Upper lobe of left lung (tissue), 6 donors: ENCODE measurements around the gene SLC29A3. TPM values are rescaled to one million over a fixed set of nuclear protein-coding genes. Genes with fewer than 3 reads are reported as not detected.

Experiments
- ATAC-seq, 2 donors: fragments of 200-7000 bp; cut with Tn5 transposase; one replicate each; pipeline ENCODE4 v1.9.1; 2022; ENCODE audit warnings: mild to moderate bottlenecking in 2 of 2, moderate library complexity in 2 of 2; ENCODE audit not compliant: low FRiP score in 2 of 2
- DNase-seq, 2 donors: peaks; one replicate each; pipeline ENCODE4 v3.0.0-alpha.2; 2019 to 2020
- H3K27ac ChIP-seq, 4 donors: fragments of 200-600 bp; sonication (generic); one replicate each; pipeline ENCODE4 v1.5.1; 2016 to 2019
- H3K27me3 ChIP-seq, 4 donors: fragments of 200-600 bp; sonication (generic); one replicate each; pipeline ENCODE4 v1.5.1; 2017 to 2019
- H3K36me3 ChIP-seq, 4 donors: fragments of 200-600 bp; sonication (generic); one replicate each; pipeline ENCODE4 v1.5.1; 2016 to 2019
- H3K4me1 ChIP-seq, 4 donors: fragments of 200-600 bp; sonication (generic); one replicate each; pipeline ENCODE4 v1.5.1; 2018 to 2019
- H3K4me3 ChIP-seq, 4 donors: fragments of 200-600 bp; sonication (generic); one replicate each; pipeline ENCODE4 v1.5.1; 2017 to 2019; ENCODE audit warnings: mild to moderate bottlenecking in 2 of 4, moderate library complexity in 1 of 4
- H3K9me3 ChIP-seq, 4 donors: fragments of 200-600 bp; sonication (generic); one replicate each; pipeline ENCODE4 v1.5.1; 2018 to 2019
- CTCF ChIP-seq, 6 experiments: fragments of 450-650 bp in 4 of 6; fragments of 200-600 bp in 2 of 6; sonication (generic) in 2 of 6; IDR thresholded peaks; one replicate each; pipeline ENCODE4 v1.5.1; 2016 to 2019; ENCODE audit warnings: antibody characterized with exemption in 6 of 6
- EP300 ChIP-seq, 4 donors: sonication (generic); formaldehyde crosslinking; IDR thresholded peaks; one replicate each; pipeline ENCODE4 v1.5.1; 2017; ENCODE audit warnings: antibody characterized with exemption in 4 of 4, control low read depth in 2 of 4
- POLR2A ChIP-seq, 4 donors: fragments of 450-650 bp; IDR thresholded peaks; one replicate each; pipeline ENCODE4 v1.5.1; 2016 to 2017; ENCODE audit warnings: antibody characterized with exemption in 4 of 4, mild to moderate bottlenecking in 2 of 4
- POLR2AphosphoS5 ChIP-seq, 2 donors: sonication (generic); formaldehyde crosslinking; IDR thresholded peaks; one replicate each; pipeline ENCODE4 v1.5.1; 2017; ENCODE audit warnings: antibody characterized with exemption in 2 of 2
- WGBS, 2 donors: methylation state at CpG; one replicate each; pipeline ENCODE4 v1.1.5; 2017 to 2018; 5-methylcytosine and 5-hydroxymethylcytosine counted together
- total RNA-seq, 6 donors: library from RNA; depleted of rRNA in 4 of 6; stranded (reverse); fragments of >200 nt in 4 of 6; gene quantifications; one replicate each; pipeline versions ENCODE4 v1.1.0 to v1.2.1, GENCODE V29; 2016 to 2021
- donor health status: DM: no; HTN: no; CAD: no; lungs with moderate emphysema.
- donor health status: DM: no; HTN: yes; CAD: no; lungs with severe emphysema.

The SLC29A3 gene
- total RNA-seq, 6 donors from 2014 or later = 6.7 to 17.0 (median 9.2) TPM

GRCh38 chr10:71399946-71400345 lies 80.9 kb downstream of the SLC29A3 start:
- ATAC-seq = no peak
- Histone ChIP-seq H3K27me3 (peaks cover 0 to 32% (median 16%) of the 10 kb centered on the region in 4 donors), H3K9me3 (no peaks in the 10 kb centered on the region), H3K27ac (no peak overlapping the region), H3K4me3 (no peak overlapping the region), H3K36me3 (no peaks in the 10 kb centered on the region), H3K4me1 (peaks cover 14 to 25% (median 16%) of the 10 kb centered on the region in 4 donors)
- 70 to 74% methylated on average over 3 to 5 of the region's 5 CpGs for WGBS, 2 donors
- no peak for TF ChIP-seq POLR2A (IDR thresholded peaks at IDR 0.05)
- no peak for TF ChIP-seq POLR2AphosphoS5 (IDR thresholded peaks at IDR 0.05)
- no peak for TF ChIP-seq CTCF (IDR thresholded peaks at IDR 0.05)
- TF ChIP-seq EP300 (IDR thresholded peaks at IDR 0.05) = no peak
- DNase-seq = no peak

GRCh38 chr10:71401056-71401455 lies 82.0 kb downstream of the SLC29A3 start:
- ATAC-seq = no peak
- Histone ChIP-seq H3K27ac (no peak overlapping the region), H3K9me3 (no peaks in the 10 kb centered on the region), H3K27me3 (peaks cover 0 to 31% (median 15%) of the 10 kb centered on the region in 4 donors), H3K4me1 (peaks cover 14 to 23% (median 16%) of the 10 kb centered on the region in 4 donors), H3K36me3 (no peaks in the 10 kb centered on the region), H3K4me3 (no peak overlapping the region)
- peak in 1 of 2 donors; percentile 6 for DNase-seq
- TF ChIP-seq CTCF (IDR thresholded peaks at IDR 0.05) (no peak), POLR2AphosphoS5 (IDR thresholded peaks at IDR 0.05) (no peak), POLR2A (IDR thresholded peaks at IDR 0.05) (no peak), EP300 (IDR thresholded peaks at IDR 0.05) (no peak)
- 79 to 92% methylated on average over 7 of the region's 7 CpGs for WGBS, 2 donors

- TF ChIP-seq POLR2A (IDR thresholded peaks at IDR 0.05) (no peak), EP300 (IDR thresholded peaks at IDR 0.05) (no peak), CTCF (IDR thresholded peaks at IDR 0.05) (no peak), POLR2AphosphoS5 (IDR thresholded peaks at IDR 0.05) (no peak)
- H3K4me3 ChIP-seq = no peak overlapping the region
- WGBS, 2 donors = 88 to 96% methylated on average over 7 of the region's 7 CpGs
- no peak for DNase-seq
- H3K36me3 ChIP-seq = no peaks in the 10 kb centered on the region
- peaks cover 0 to 22% (median 11%) of the 10 kb centered on the region in 4 donors for H3K27me3 ChIP-seq
- ATAC-seq = no peak
- H3K9me3 ChIP-seq = no peaks in the 10 kb centered on the region
- peaks cover 10 to 15% (median 12%) of the 10 kb centered on the region in 4 donors for H3K4me1 ChIP-seq
- no peak overlapping the region for H3K27ac ChIP-seq
Observed at GRCh38 chr10:71402005-71402404, 82.9 kb downstream of the SLC29A3 start.

GRCh38 chr10:71404503-71405295 lies 85.6 kb downstream of the SLC29A3 start:
- Histone ChIP-seq H3K27me3 (no peaks in the 10 kb centered on the region), H3K4me3 (no peak overlapping the region), H3K9me3 (no peaks in the 10 kb centered on the region), H3K36me3 (no peaks in the 10 kb centered on the region), H3K27ac (no peak overlapping the region), H3K4me1 (no peaks in the 10 kb centered on the region)
- WGBS, 2 donors = 74 to 85% methylated on average over 9 to 13 of the region's 13 CpGs
- ATAC-seq = no peak
- no peak for TF ChIP-seq CTCF (IDR thresholded peaks at IDR 0.05)
- TF ChIP-seq EP300 (IDR thresholded peaks at IDR 0.05) = no peak
- peak in 1 of 2 donors; percentile 14 for DNase-seq

GRCh38 chr10:71406878-71407277 lies 87.8 kb downstream of the SLC29A3 start:
- TF ChIP-seq POLR2A (IDR thresholded peaks at IDR 0.05) (no peak), CTCF (IDR thresholded peaks at IDR 0.05) (no peak), EP300 (IDR thresholded peaks at IDR 0.05) (no peak), POLR2AphosphoS5 (IDR thresholded peaks at IDR 0.05) (no peak)
- Histone ChIP-seq H3K4me3 (no peak overlapping the region), H3K36me3 (no peaks in the 10 kb centered on the region), H3K4me1 (no peaks in the 10 kb centered on the region), H3K9me3 (peaks cover 0 to 6% (median 4%) of the 10 kb centered on the region in 4 donors), H3K27me3 (no peaks in the 10 kb centered on the region), H3K27ac (no peak overlapping the region)
- DNase-seq (peak in 1 of 2 donors; percentile 3), ATAC-seq (no peak)
- WGBS, 2 donors = 80 to 81% methylated on average over 3 of the region's 3 CpGs
